ENCODE data around the gene SCGB1C2.

GRCh38 chr17:155576-155975, 18.2 kb downstream of the SCGB1C2 start:
- TF ChIP-seq EMX1 (CRISPR knock-in tag; IDR thresholded peaks at IDR 0.05) = no peak
- TF ChIP-seq ATF2 (CRISPR knock-in tag; IDR thresholded peaks at IDR 0.05; ENCODE audit: borderline replicate concordance, low read depth) = no peak
- TF ChIP-seq CTCF (IDR thresholded peaks at IDR 0.05) = no peak

Data from WTC11 (cell line).